Central memory CD8-positive, alpha-beta T cell (primary cell): ENCODE results near the gene KIF5C.

Experiments used
- ATAC-seq: fragments of 150-1000 bp; cut with Tn5 transposase; replicated peaks from 2 replicates; pipeline ENCODE4 v1.10.0; 2022; ENCODE audit warnings: mild to moderate bottlenecking, moderate FRiP score, moderate number of reproducible peaks; ENCODE audit not compliant: poor library complexity, severe bottlenecking; ENCODE audit errors: extremely low read depth
- DNase-seq, 2 donors: peaks; one replicate each; pipeline ENCODE4 v3.0.0; 2021; ENCODE audit warnings: low spot score in 2 of 2
- H3K27ac Mint-ChIP-seq: one replicate; pipeline ENCODE4 v1.8.0; 2022; ENCODE audit warnings: low read depth, mild to moderate bottlenecking, moderate library complexity, mixed read lengths
- H3K27me3 Mint-ChIP-seq: one replicate; pipeline ENCODE4 v1.8.0; 2022; ENCODE audit warnings: mixed read lengths
- H3K36me3 Mint-ChIP-seq: one replicate; pipeline ENCODE4 v1.8.0; 2022; ENCODE audit warnings: mild to moderate bottlenecking, moderate library complexity, mixed read lengths; ENCODE audit not compliant: insufficient read depth
- H3K4me1 Mint-ChIP-seq: one replicate; pipeline ENCODE4 v1.8.0; 2022; ENCODE audit warnings: mixed read lengths
- H3K4me3 Mint-ChIP-seq: one replicate; pipeline ENCODE4 v1.8.0; 2022; ENCODE audit warnings: mild to moderate bottlenecking, moderate library complexity, mixed read lengths
- H3K9me3 Mint-ChIP-seq: one replicate; pipeline ENCODE4 v1.8.0; 2022; ENCODE audit warnings: mixed read lengths

KIF5C gene

GRCh38 chr2:148893906-148894305 is 18.9 kb downstream of the KIF5C start:
- H3K27ac Mint-ChIP-seq: no peak overlapping the region
- no peaks in the 10 kb centered on the region for H3K4me1 Mint-ChIP-seq
- peaks cover 3% of the 10 kb centered on the region for H3K36me3 Mint-ChIP-seq
- H3K4me3 Mint-ChIP-seq: no peak overlapping the region
- ATAC-seq (no peak), DNase-seq (no peak)
- H3K9me3 Mint-ChIP-seq: peaks cover 5% of the 10 kb centered on the region
- peaks cover 51% of the 10 kb centered on the region for H3K27me3 Mint-ChIP-seq

GRCh38 chr2:148896136-148896535 is 21.1 kb downstream of the KIF5C start:
- no peak overlapping the region for H3K27ac Mint-ChIP-seq
- no peaks in the 10 kb centered on the region for H3K36me3 Mint-ChIP-seq
- DNase-seq (no peak), ATAC-seq (no peak)
- peaks cover 5% of the 10 kb centered on the region for H3K9me3 Mint-ChIP-seq
- no peaks in the 10 kb centered on the region for H3K4me1 Mint-ChIP-seq
- no peak overlapping the region for H3K4me3 Mint-ChIP-seq
- peaks cover 47% of the 10 kb centered on the region for H3K27me3 Mint-ChIP-seq

DNA sequence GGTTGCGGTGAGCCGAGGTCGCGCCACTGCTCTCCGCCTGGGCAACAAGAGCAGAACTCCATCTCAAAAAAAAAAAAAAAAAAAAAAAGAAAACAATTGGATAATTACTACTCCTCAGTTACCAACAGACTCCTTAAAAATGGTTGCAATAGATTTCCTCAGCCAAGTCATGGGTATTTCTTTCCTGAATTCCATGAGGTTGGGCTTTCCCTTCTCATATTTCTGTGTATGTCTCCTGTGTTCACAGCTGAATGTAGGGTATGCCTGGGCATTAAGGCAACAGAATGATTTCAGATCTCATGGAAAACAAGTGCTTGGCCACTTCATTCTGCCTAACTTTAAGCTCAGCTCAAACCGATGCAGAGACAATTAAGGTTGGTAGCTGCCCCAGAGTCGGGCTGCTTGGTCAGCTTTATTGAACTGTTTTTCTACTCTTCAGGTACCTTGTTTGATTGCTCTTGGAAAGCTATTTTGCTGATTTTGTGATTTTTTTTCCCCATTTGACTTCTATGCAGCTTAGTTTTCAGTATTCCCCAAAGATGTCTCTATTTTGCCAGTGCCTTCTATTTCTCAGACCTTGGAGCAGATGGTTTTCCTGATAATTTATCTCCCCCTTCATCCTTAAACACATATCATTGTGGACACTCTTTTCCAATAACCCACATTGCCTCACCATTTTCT is 24.8 kb downstream of the KIF5C start:
- ATAC-seq (no peak), DNase-seq (no peak)
- peaks cover 52% of the 10 kb centered on the region for H3K27me3 Mint-ChIP-seq
- no peaks in the 10 kb centered on the region for H3K9me3 Mint-ChIP-seq
- no peaks in the 10 kb centered on the region for H3K36me3 Mint-ChIP-seq
- H3K4me1 Mint-ChIP-seq: no peaks in the 10 kb centered on the region
- no peak overlapping the region for H3K27ac Mint-ChIP-seq
- no peak overlapping the region for H3K4me3 Mint-ChIP-seq

- DNase-seq (no peak), ATAC-seq (no peak)
- Mint-ChIP-seq H3K4me1 (no peaks in the 10 kb centered on the region), H3K27me3 (peaks cover 58% of the 10 kb centered on the region), H3K9me3 (no peaks in the 10 kb centered on the region), H3K36me3 (no peaks in the 10 kb centered on the region), H3K4me3 (no peak overlapping the region), H3K27ac (no peak overlapping the region)
These were observed 25.4 kb downstream of the KIF5C start for GRCh38 chr2:148900350-148900837.

DNA sequence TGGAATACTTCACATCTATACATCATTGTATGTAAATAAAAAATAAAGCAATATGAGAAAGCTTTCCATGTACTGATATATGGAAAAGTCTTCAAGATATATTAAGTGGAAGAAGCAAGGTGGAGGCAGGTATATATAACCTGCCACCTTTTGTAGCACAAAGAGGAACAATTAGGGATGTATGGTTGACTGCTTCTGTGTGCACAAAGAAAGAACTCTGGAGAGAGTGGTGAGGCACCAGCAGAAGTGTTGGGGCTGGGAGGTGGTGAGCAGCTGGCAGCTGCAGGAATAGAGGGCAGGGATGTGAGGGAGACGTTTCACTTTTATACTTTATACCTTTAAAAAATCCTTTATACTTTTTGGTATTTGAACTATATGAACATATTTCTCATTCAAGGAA is 26.1 kb downstream of the KIF5C start:
- Mint-ChIP-seq H3K4me1 (no peaks in the 10 kb centered on the region), H3K27ac (no peak overlapping the region), H3K9me3 (no peaks in the 10 kb centered on the region), H3K27me3 (peaks cover 63% of the 10 kb centered on the region), H3K36me3 (no peaks in the 10 kb centered on the region), H3K4me3 (no peak overlapping the region)
- no peak for DNase-seq
- no peak for ATAC-seq

GRCh38 chr2:148902798-148903197 is 27.8 kb downstream of the KIF5C start:
- no peak for DNase-seq
- no peaks in the 10 kb centered on the region for H3K36me3 Mint-ChIP-seq
- no peaks in the 10 kb centered on the region for H3K4me1 Mint-ChIP-seq
- H3K27ac Mint-ChIP-seq: no peak overlapping the region
- H3K9me3 Mint-ChIP-seq: no peaks in the 10 kb centered on the region
- H3K4me3 Mint-ChIP-seq: no peak overlapping the region
- H3K27me3 Mint-ChIP-seq: peaks cover 57% of the 10 kb centered on the region
- no peak for ATAC-seq

GRCh38 chr2:148903294-148903693 is 28.3 kb downstream of the KIF5C start:
- no peak overlapping the region for H3K4me3 Mint-ChIP-seq
- no peaks in the 10 kb centered on the region for H3K4me1 Mint-ChIP-seq
- peaks cover 58% of the 10 kb centered on the region for H3K27me3 Mint-ChIP-seq
- H3K27ac Mint-ChIP-seq: no peak overlapping the region
- no peak for ATAC-seq
- no peaks in the 10 kb centered on the region for H3K9me3 Mint-ChIP-seq
- no peak for DNase-seq
- H3K36me3 Mint-ChIP-seq: no peaks in the 10 kb centered on the region

- H3K4me3 Mint-ChIP-seq: no peak overlapping the region
- H3K4me1 Mint-ChIP-seq: no peaks in the 10 kb centered on the region
- ATAC-seq: no peak
- H3K27ac Mint-ChIP-seq: no peak overlapping the region
- DNase-seq: no peak
- H3K27me3 Mint-ChIP-seq: peaks cover 65% of the 10 kb centered on the region
- H3K36me3 Mint-ChIP-seq: no peaks in the 10 kb centered on the region
- no peaks in the 10 kb centered on the region for H3K9me3 Mint-ChIP-seq
These were observed 29.0 kb downstream of the KIF5C start for GRCh38 chr2:148903979-148904378.

DNA sequence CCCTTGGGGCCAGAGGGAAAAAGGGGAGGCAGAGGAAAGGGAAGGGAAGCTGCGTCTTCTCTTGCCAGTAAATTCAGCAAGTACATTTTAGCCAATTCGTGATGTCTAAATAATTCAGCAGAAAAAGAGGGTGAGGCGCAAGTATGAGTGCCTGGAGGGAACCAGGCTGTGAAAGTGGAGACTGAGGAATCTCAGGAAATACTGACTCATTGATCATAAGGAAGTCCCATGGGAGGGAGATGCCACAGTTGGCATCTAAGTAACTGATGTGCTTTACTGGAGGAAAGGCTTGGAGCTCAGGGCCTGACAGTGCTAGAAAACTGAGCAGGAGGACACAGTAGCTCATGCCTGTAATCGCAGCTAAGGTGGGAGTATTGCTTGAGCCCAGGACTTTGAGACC is 31.1 kb downstream of the KIF5C start:
- DNase-seq (no peak), ATAC-seq (no peak)
- H3K4me1 Mint-ChIP-seq: no peaks in the 10 kb centered on the region
- no peaks in the 10 kb centered on the region for H3K36me3 Mint-ChIP-seq
- H3K27ac Mint-ChIP-seq: no peak overlapping the region
- H3K9me3 Mint-ChIP-seq: no peaks in the 10 kb centered on the region
- peaks cover 56% of the 10 kb centered on the region for H3K27me3 Mint-ChIP-seq
- H3K4me3 Mint-ChIP-seq: no peak overlapping the region

DNA sequence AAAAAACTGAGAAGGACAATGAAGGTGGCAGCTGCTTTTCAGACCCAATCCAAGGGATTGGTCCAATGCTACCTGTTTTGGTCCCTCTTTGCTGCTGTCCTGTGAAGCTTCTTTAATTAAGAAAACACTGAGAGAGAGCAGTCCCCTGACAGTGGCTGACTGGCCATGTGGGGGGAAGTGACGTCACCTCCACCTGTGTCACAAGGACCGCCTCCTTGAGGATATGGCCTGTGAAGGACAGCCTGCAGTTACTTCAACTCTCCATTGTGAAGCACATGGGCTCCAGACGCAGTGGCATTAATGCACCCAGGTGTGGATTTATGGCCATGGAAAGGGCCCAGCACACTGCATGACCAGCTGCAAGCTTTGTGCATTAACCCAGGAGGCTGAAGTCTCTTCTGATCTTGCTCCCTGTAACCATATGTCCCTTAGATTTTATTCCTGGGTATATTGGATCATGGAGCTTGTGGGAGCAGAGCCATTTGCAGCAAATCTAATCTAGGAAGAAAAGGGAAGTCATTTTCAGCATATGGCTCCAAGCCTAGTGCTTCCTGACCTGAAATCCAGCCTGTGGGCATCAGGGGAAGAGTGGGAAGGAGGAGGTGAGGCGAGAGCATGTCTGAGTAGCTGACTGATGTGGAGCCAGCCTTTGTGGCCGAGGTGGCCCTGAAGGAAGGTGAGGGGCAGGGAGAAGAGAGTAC is 32.2 kb downstream of the KIF5C start:
- no peak for DNase-seq
- Mint-ChIP-seq H3K36me3 (no peaks in the 10 kb centered on the region), H3K9me3 (no peaks in the 10 kb centered on the region), H3K27me3 (peaks cover 53% of the 10 kb centered on the region), H3K27ac (no peak overlapping the region), H3K4me1 (no peaks in the 10 kb centered on the region), H3K4me3 (no peak overlapping the region)
- no peak for ATAC-seq

GRCh38 chr2:148909114-148909513 is 34.1 kb downstream of the KIF5C start:
- no peak for ATAC-seq
- H3K36me3 Mint-ChIP-seq: no peaks in the 10 kb centered on the region
- no peak overlapping the region for H3K27ac Mint-ChIP-seq
- no peak for DNase-seq
- no peaks in the 10 kb centered on the region for H3K4me1 Mint-ChIP-seq
- no peaks in the 10 kb centered on the region for H3K9me3 Mint-ChIP-seq
- no peak overlapping the region for H3K4me3 Mint-ChIP-seq
- H3K27me3 Mint-ChIP-seq: peaks cover 34% of the 10 kb centered on the region

DNA sequence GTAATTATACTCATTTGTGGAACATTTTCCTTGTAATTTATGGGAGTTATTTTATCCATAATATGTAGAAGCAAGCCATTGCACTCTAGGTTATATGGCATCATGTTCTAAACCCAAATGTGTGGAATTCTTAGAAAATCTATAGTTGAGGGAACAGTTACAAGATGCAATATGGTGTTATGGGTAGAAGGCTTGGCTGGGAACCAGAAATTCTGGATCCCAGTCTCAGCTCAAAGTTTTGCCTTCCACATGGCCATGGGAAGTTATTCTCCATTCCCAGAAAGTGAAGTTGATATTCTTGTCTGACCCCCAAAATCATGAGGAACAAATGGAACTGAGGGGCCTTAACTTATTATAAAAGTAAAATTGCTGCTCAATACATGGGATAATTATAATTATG is 38.0 kb downstream of the KIF5C start:
- ATAC-seq: no peak
- no peak for DNase-seq
- no peaks in the 10 kb centered on the region for H3K36me3 Mint-ChIP-seq
- peaks cover 16% of the 10 kb centered on the region for H3K27me3 Mint-ChIP-seq
- H3K4me1 Mint-ChIP-seq: no peaks in the 10 kb centered on the region
- no peak overlapping the region for H3K27ac Mint-ChIP-seq
- H3K9me3 Mint-ChIP-seq: no peaks in the 10 kb centered on the region
- no peak overlapping the region for H3K4me3 Mint-ChIP-seq

DNA sequence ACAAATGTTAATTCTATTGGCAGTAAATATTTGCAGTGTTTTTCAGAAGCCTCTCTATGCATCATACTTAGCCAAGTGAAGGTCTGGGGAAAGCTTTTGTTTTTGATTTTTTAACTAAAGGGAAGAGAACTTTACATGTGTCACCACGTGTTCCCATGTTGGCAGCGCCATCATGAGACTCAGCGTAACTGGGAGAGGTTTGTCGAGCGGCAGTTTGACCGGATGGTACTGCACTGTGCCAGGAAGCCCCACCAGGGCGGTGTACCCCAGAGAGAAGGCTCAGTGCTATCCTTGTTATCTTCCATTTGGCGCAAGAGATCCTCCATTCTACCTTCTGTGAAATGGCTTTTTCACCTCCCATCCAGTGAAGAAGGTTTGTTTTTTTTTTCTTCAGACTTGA is 38.5 kb downstream of the KIF5C start:
- DNase-seq (no peak), ATAC-seq (no peak)
- H3K27me3 Mint-ChIP-seq: peaks cover 17% of the 10 kb centered on the region
- no peaks in the 10 kb centered on the region for H3K4me1 Mint-ChIP-seq
- H3K4me3 Mint-ChIP-seq: no peak overlapping the region
- peaks cover 4% of the 10 kb centered on the region for H3K9me3 Mint-ChIP-seq
- H3K36me3 Mint-ChIP-seq: no peaks in the 10 kb centered on the region
- no peak overlapping the region for H3K27ac Mint-ChIP-seq
